Endothelial cell of umbilical vein (primary cell): ENCODE results near the gene HDAC4. TPM values are rescaled to one million over a fixed set of nuclear protein-coding genes. Genes with fewer than 3 reads are reported as not detected.

Experiments
- BruUV-seq: library from RNA; stranded (reverse); fragments of 400-500 nt; replicated peaks from 2 replicates; lab custom pipeline; 2021; lab: Mats Ljungman, UMichigan
- CTCF ChIA-PET: fragments of 300-600, 350-600 bp; sonication (Branson Sonifier 250); formaldehyde crosslinking; loops from one replicate; lab custom pipeline; 2021; ENCODE audit warnings: antibody characterized with exemption, inconsistent platforms; lab: Charles Lee
- POLR2A ChIA-PET: fragments of 300-600, 350-600 bp; sonication (Branson Sonifier 250); formaldehyde crosslinking; loops from one replicate; lab custom pipeline; 2021; ENCODE audit warnings: antibody characterized with exemption, inconsistent platforms; lab: Charles Lee
- DNase-seq: peaks from one replicate; pipeline ENCODE4 v3.0.0-alpha.2; 2011; ENCODE audit warnings: low read depth, low spot score
- FAIRE-seq: peaks from 2 replicates; lab custom pipeline; 2011; peaks lifted over from hg19 to GRCh38; lab: Jason Lieb, UNC
- H2AFZ ChIP-seq: 2 replicates; pipeline ENCODE4 v1.6.0; 2012; ENCODE audit warnings: low read depth, low read length, control low read depth, inconsistent platforms
- H3K27ac ChIP-seq: 2 replicates; pipeline ENCODE4 v1.5.1; 2011; ENCODE audit warnings: low read depth, mild to moderate bottlenecking, control low read depth, low read length, moderate library complexity; ENCODE audit not compliant: insufficient read depth
- H3K27me3 ChIP-seq, 2 experiments: 2 replicates each; pipeline versions ENCODE4 v1.6.0 to v1.6.1; 2011; ENCODE audit warnings: low read length in 2 of 2, mixed read lengths in 1 of 2; ENCODE audit not compliant: control insufficient read depth in 2 of 2, insufficient read depth in 2 of 2
- H3K36me3 ChIP-seq, 2 experiments: 2 replicates in 1 of 2; 3 replicates in 1 of 2; pipeline ENCODE4 v1.5.1; 2011; ENCODE audit warnings: low read length in 2 of 2, mild to moderate bottlenecking in 1 of 2, moderate library complexity in 1 of 2; ENCODE audit not compliant: control insufficient read depth in 2 of 2, insufficient read depth in 2 of 2; ENCODE audit errors: extremely low read depth in 1 of 2
- H3K4me1 ChIP-seq: 3 replicates; pipeline ENCODE4 v1.5.1; 2011; ENCODE audit warnings: mild to moderate bottlenecking, low read length; ENCODE audit not compliant: control insufficient read depth, insufficient read depth; ENCODE audit errors: extremely low read depth
- H3K4me2 ChIP-seq: 2 replicates; pipeline ENCODE4 v1.6.1; 2011; ENCODE audit warnings: low read length, control low read depth, mixed read lengths; ENCODE audit not compliant: insufficient read depth
- H3K4me3 ChIP-seq, 3 experiments: fragments of 200-600 bp in 1 of 3; sonication (generic), shearing (Covaris generic) in 1 of 3; replicated peaks in 1 of 3; 2 replicates each; pipeline ENCODE4 v1.5.1; 2011 to 2016; ENCODE audit warnings: control low read depth in 3 of 3, low read length in 3 of 3, mild to moderate bottlenecking in 2 of 3, inconsistent platforms in 1 of 3, low read depth in 1 of 3, moderate library complexity in 1 of 3; ENCODE audit not compliant: insufficient read depth in 1 of 3
- H3K79me2 ChIP-seq: 2 replicates; pipeline ENCODE4 v1.6.0; 2012; ENCODE audit warnings: low read length, inconsistent platforms; ENCODE audit not compliant: control insufficient read depth, insufficient read depth
- H3K9ac ChIP-seq: replicated peaks from 2 replicates; pipeline ENCODE3; 2011; ENCODE audit warnings: low read length, control low read depth; ENCODE audit not compliant: insufficient read depth; ENCODE audit errors: extremely low read depth
- H3K9me1 ChIP-seq: replicated peaks from 3 replicates; pipeline ENCODE4 v1.6.0; 2011; ENCODE audit warnings: mild to moderate bottlenecking, low read length; ENCODE audit not compliant: control insufficient read depth, insufficient read depth; ENCODE audit errors: extremely low read depth
- H3K9me3 ChIP-seq: replicated peaks from 2 replicates; pipeline ENCODE4 v1.5.1; 2012; ENCODE audit warnings: low read length, inconsistent platforms; ENCODE audit not compliant: control insufficient read depth, insufficient read depth
- H4K20me1 ChIP-seq: replicated peaks from 2 replicates; pipeline ENCODE3; 2011; ENCODE audit warnings: mild to moderate bottlenecking, low read length; ENCODE audit not compliant: control insufficient read depth, insufficient read depth; ENCODE audit errors: extremely low read depth
- EZH2 ChIP-seq: IDR thresholded peaks from 2 replicates; pipeline ENCODE4 v1.6.1; 2012; ENCODE audit warnings: borderline replicate concordance, low read depth, mild to moderate bottlenecking, moderate library complexity, low read length, inconsistent platforms; ENCODE audit not compliant: severe bottlenecking
- FOS ChIP-seq: IDR thresholded peaks from 2 replicates; pipeline ENCODE4 v1.6.1; 2011; ENCODE audit warnings: mild to moderate bottlenecking, low read length, moderate library complexity, borderline replicate concordance; ENCODE audit not compliant: insufficient read depth
- MYC ChIP-seq: IDR thresholded peaks from one replicate; pipeline ENCODE4 v1.6.1; 2011; ENCODE audit warnings: mild to moderate bottlenecking, low read depth, low read length
- POLR2AphosphoS5 ChIP-seq: IDR thresholded peaks from 2 replicates; pipeline ENCODE4 v1.6.1; 2012; ENCODE audit warnings: low read depth, mild to moderate bottlenecking, control low read depth, low read length, moderate library complexity; ENCODE audit not compliant: insufficient read depth
- dilution Hi-C: fragments of 300-500 bp; cut with MboI; formaldehyde crosslinking; loops from one replicate; pipeline ENCODE4 v1.15.0; 2019; ENCODE audit warnings: low sequenced_read_pairs; ENCODE audit not compliant: extremely low pct_ligation_motif_present
- intact Hi-C: fragments of 100-400 bp; cut with micrococcal nuclease; formaldehyde crosslinking; loops from one replicate; pipeline ENCODE4 v1.10.0; 2022
- polyA plus RNA-seq, 4 experiments: library from polyadenylated mRNA; depleted of rRNA in 3 of 4; stranded (reverse) in 3 of 4; unstranded in 1 of 4; fragments of >200 nt; gene quantifications; 2 replicates each; pipeline versions ENCODE4 v1.2.1 to v1.2.3, GENCODE V29; 2011 to 2012; ENCODE audit warnings: missing spikeins in 1 of 4
- total RNA-seq: library from RNA; stranded (reverse); gene quantifications from 2 replicates; pipeline ENCODE4 v1.2.3, GENCODE V29; 2021
- TF ChIP-seq, protein P1 (sequence below): IDR thresholded peaks from 2 replicates; pipeline ENCODE4 v1.6.1; 2011; ENCODE audit not compliant: insufficient read depth, insufficient read length
- TF ChIP-seq, protein P2 (sequence below), 2 donors: IDR thresholded peaks; 1 replicate in 1 of 2; 2 replicates in 1 of 2; pipeline ENCODE4 v1.5.1; 2011; ENCODE audit warnings: low read length in 2 of 2, mild to moderate bottlenecking in 2 of 2, moderate library complexity in 2 of 2, control low read depth in 1 of 2, inconsistent platforms in 1 of 2, low read depth in 1 of 2; ENCODE audit not compliant: insufficient read depth in 1 of 2; ENCODE audit errors: extremely low read depth in 1 of 2

The HDAC4 gene
- total and polyA plus RNA-seq, 2 donors (not counting 3 experiments of a cell fraction or from before 2014, with no cell fraction given) = 13.4 to 33.0 TPM

DNA sequence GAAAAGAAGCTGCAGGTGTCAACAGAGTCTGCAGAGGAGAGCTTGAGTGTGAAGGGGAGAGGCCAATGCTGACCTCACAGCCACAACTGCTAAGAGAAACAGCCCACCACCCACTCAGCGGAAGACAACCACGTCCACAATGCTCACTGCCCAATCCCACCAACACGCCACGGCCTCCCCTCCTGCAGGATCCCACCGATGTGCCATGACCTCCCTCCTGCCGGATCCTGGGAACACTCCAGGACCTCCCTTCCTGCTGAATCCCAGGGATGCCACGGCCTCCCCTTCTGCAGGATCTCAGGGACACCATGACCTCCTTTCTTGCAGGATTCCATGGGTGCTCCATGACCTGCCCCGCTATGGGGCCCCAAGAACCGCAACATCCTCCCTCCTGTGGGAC lies 285.2 kb downstream of the HDAC4 start:
- H3K79me2 ChIP-seq = no peaks in the 10 kb centered on the region
- no peaks in the 10 kb centered on the region for H4K20me1 ChIP-seq
- H3K4me1 ChIP-seq = peaks cover 3% of the 10 kb centered on the region
- intact Hi-C loops (no loop called here), dilution Hi-C loops (no loop called here)
- no peaks in the 10 kb centered on the region for H3K36me3 ChIP-seq
- H3K9me1 ChIP-seq = no peaks in the 10 kb centered on the region
- H3K9ac ChIP-seq = no peak overlapping the region
- no peak overlapping the region for H3K4me2 ChIP-seq
- ChIA-PET POLR2A (interaction anchor here (0.6 kb wide), 1 partner anchor 188 kb away, joined by 3 read pairs; no protein-coding TSS in a partner anchor), CTCF (interaction anchor here (1.1 kb wide), 1 partner anchor 9 kb away, joined by 3 read pairs; no protein-coding TSS in a partner anchor)
- BruUV-seq = no TSS peak
- no peaks in the 10 kb centered on the region for H3K27me3 ChIP-seq
- no peak overlapping the region for H3K4me3 ChIP-seq
- no peak overlapping the region for H2AFZ ChIP-seq
- H3K9me3 ChIP-seq = no peaks in the 10 kb centered on the region
- no peak for TF ChIP-seq EZH2
- no peak for TF ChIP-seq POLR2AphosphoS5
- TF ChIP-seq, protein P1, sequence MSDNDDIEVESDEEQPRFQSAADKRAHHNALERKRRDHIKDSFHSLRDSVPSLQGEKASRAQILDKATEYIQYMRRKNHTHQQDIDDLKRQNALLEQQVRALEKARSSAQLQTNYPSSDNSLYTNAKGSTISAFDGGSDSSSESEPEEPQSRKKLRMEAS = no peak
- no peak for TF ChIP-seq FOS
- no peak for FAIRE-seq
- DNase-seq = no peak
- H3K27ac ChIP-seq = no peak overlapping the region

DNA sequence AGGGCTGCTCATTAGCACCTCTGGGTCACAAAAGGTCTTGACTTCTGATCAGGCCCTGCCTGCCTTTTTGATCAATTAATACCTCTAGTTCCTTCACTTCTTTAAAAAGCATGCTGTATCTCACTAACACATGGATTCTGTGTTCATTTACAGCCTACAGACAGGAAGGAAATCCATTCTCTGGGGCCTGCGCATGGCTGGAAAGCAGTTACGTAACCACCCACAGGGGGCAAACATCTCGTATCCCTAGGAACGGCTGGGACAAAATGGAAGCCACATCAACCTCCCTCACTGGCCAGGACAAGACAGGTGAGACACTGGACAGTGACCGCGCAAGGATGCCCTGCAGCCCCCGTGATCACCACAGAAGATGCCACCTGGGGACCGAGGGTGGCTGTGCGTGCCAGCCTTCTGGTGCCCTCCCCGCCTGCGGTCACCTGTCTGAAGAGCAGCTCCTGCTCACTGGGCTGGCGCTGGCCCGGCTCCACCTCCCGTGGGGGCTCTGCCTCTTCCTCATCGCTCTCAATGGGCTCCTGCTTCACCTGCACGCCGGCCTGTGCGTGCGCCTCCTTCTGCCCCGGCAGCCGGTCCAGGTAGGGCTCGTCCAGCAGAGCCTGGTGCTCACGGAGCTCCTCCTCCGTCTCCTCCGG lies 286.1 kb downstream of the HDAC4 start:
- dilution Hi-C loops = no loop called here
- POLR2A ChIA-PET = no interaction called here
- TF ChIP-seq MYC (no peak), FOS (no peak)
- TF ChIP-seq, protein P1 = no peak
- TF ChIP-seq, protein P2, sequence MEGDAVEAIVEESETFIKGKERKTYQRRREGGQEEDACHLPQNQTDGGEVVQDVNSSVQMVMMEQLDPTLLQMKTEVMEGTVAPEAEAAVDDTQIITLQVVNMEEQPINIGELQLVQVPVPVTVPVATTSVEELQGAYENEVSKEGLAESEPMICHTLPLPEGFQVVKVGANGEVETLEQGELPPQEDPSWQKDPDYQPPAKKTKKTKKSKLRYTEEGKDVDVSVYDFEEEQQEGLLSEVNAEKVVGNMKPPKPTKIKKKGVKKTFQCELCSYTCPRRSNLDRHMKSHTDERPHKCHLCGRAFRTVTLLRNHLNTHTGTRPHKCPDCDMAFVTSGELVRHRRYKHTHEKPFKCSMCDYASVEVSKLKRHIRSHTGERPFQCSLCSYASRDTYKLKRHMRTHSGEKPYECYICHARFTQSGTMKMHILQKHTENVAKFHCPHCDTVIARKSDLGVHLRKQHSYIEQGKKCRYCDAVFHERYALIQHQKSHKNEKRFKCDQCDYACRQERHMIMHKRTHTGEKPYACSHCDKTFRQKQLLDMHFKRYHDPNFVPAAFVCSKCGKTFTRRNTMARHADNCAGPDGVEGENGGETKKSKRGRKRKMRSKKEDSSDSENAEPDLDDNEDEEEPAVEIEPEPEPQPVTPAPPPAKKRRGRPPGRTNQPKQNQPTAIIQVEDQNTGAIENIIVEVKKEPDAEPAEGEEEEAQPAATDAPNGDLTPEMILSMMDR (IDR thresholded peaks at IDR 0.05; ENCODE audit: extremely low read depth in 1 of 2, insufficient read depth in 1 of 2, low read depth in 1 of 2, low read length in 2 of 2) = no peak
- Histone ChIP-seq H3K4me3 (no peak overlapping the region), H3K79me2 (no peaks in the 10 kb centered on the region), H3K27me3 (no peaks in the 10 kb centered on the region), H3K9ac (no peak overlapping the region), H3K9me1 (no peaks in the 10 kb centered on the region), H3K36me3 (no peaks in the 10 kb centered on the region), H4K20me1 (no peaks in the 10 kb centered on the region), H3K4me1 (peaks cover 3% of the 10 kb centered on the region), H3K9me3 (no peaks in the 10 kb centered on the region), H2AFZ (no peak overlapping the region), H3K4me2 (no peak overlapping the region), H3K27ac (no peak overlapping the region)
- CTCF ChIA-PET = interaction anchor here (0.9 to 1.1 kb wide), 2 partner anchors 9 to 29 kb away, joined by 3 read pairs; no protein-coding TSS in a partner anchor
- DNase-seq = peak; percentile 19
- intact Hi-C loops = no loop called here
- no TSS peak for BruUV-seq
- no peak for FAIRE-seq
